Measurements from ENCODE around the gene AKAP1. TPM values are rescaled to one million over a fixed set of nuclear protein-coding genes. Genes with fewer than 3 reads are reported as not detected.

AKAP1 gene
- total RNA-seq, 2 donors from 2014 or later = 128 to 139 TPM

DNA sequence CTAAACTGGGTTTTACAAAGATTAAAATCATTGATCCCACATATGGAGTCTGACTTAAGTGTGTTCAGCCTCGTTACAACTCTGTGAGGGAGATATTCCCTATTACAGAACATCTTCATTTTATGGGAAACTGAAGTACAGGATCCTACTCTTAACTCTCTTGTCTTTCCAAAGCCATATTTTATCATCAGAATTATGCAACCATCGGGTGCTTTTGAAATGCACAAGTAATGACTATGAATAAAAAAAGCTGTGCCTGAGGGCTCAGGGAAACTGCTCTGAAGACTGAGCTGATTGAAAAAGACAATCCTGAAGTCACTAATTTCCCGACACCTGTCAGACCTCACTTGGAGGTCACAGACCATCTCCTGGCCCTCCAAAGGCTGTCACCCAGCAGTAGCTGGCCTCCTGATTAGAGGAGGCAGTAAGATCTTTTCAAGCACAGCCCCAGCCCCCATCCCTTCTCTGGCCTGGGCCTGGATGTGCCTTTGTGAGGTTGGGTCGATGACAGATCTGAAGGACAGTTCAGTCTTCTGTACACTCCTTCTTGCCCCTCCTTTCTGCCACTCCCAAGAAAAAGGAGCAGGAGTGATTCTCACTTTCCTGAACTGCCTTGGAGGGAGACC lies 5.6 kb downstream of the AKAP1 start:
- H3K36me3 ChIP-seq = no peaks in the 10 kb centered on the region
- intact Hi-C loops (cut with DNase I) = no loop called here
- no peaks in the 10 kb centered on the region for H3K9me3 ChIP-seq
- peaks cover 15% of the 10 kb centered on the region for H3K4me1 ChIP-seq
- TF ChIP-seq, protein P1, sequence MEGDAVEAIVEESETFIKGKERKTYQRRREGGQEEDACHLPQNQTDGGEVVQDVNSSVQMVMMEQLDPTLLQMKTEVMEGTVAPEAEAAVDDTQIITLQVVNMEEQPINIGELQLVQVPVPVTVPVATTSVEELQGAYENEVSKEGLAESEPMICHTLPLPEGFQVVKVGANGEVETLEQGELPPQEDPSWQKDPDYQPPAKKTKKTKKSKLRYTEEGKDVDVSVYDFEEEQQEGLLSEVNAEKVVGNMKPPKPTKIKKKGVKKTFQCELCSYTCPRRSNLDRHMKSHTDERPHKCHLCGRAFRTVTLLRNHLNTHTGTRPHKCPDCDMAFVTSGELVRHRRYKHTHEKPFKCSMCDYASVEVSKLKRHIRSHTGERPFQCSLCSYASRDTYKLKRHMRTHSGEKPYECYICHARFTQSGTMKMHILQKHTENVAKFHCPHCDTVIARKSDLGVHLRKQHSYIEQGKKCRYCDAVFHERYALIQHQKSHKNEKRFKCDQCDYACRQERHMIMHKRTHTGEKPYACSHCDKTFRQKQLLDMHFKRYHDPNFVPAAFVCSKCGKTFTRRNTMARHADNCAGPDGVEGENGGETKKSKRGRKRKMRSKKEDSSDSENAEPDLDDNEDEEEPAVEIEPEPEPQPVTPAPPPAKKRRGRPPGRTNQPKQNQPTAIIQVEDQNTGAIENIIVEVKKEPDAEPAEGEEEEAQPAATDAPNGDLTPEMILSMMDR (IDR thresholded peaks at IDR 0.05) = no peak
- no peak overlapping the region for H3K4me3 ChIP-seq
- H3K27ac ChIP-seq = peak overlapping the region; percentile 58
- peak overlapping the region in 1 of 2 donors; percentile 58 for H3K9ac ChIP-seq (ENCODE audit: low read depth in 2 of 2, low read length in 2 of 2)
- H3K27me3 ChIP-seq = no peaks in the 10 kb centered on the region
- DNase-seq = no peak

DNA sequence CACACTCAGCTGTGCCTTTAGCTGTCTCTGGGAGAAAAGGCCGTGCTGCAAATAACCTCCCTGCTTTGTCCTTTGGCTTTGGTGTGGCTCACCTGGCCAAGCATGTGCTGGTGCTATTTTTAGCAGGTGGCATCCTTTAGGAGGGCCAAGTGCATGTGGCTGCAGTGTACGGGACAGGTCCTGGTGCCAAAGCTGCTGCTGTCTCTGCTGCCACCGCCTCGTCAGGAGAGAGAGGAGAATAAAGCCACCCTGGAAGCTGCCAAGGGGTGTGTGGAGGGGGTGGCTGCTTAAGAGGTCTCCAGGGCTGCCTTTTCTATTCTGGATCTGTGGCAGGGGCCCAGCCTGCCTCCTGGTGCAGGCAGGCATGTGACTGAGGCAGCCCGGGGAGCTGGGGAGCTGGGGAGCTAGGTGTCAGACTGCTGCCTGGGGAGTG lies 6.2 kb downstream of the AKAP1 start:
- Histone ChIP-seq H3K4me1 (peaks cover 15% of the 10 kb centered on the region), H3K36me3 (no peaks in the 10 kb centered on the region), H3K27me3 (no peaks in the 10 kb centered on the region), H3K9me3 (no peaks in the 10 kb centered on the region), H3K27ac (peak overlapping the region; percentile 58), H3K4me3 (no peak overlapping the region), H3K9ac (ENCODE audit: low read depth in 2 of 2, low read length in 2 of 2) (peak overlapping the region in 1 of 2 donors; percentile 58)
- intact Hi-C loops (cut with DNase I) = no loop called here
- no peak for DNase-seq
- TF ChIP-seq, protein P1 (IDR thresholded peaks at IDR 0.05) = no peak

DNA sequence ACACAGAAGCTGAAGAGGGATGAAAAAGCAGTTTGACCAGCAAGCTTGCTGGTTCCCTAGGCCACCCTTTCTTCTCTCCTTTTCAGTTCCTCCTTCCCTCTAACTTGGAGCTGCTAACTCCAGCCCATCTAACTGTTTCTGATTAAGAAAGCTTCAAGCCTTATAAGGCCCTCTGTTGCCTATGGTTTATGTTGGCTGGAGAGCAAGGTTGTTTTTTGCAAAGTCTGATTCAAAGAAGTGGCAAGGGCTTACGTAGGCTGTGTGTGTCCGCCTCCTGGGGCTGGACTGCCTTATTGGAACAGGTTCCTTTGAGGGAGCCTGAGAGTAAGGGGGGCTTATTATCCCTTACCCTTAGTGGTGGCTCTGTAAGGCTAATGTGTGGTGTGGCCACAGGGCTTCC lies 7.1 kb downstream of the AKAP1 start:
- H3K27me3 ChIP-seq = no peaks in the 10 kb centered on the region
- peaks cover 19% of the 10 kb centered on the region for H3K4me1 ChIP-seq
- TF ChIP-seq, protein P1 (IDR thresholded peaks at IDR 0.05) = no peak
- DNase-seq = no peak
- H3K9me3 ChIP-seq = no peaks in the 10 kb centered on the region
- no peak overlapping the region for H3K9ac ChIP-seq (ENCODE audit: low read depth in 2 of 2, low read length in 2 of 2)
- intact Hi-C loops (cut with DNase I) = no loop called here
- peak overlapping the region; percentile 58 for H3K27ac ChIP-seq
- H3K36me3 ChIP-seq = no peaks in the 10 kb centered on the region
- no peak overlapping the region for H3K4me3 ChIP-seq

DNA sequence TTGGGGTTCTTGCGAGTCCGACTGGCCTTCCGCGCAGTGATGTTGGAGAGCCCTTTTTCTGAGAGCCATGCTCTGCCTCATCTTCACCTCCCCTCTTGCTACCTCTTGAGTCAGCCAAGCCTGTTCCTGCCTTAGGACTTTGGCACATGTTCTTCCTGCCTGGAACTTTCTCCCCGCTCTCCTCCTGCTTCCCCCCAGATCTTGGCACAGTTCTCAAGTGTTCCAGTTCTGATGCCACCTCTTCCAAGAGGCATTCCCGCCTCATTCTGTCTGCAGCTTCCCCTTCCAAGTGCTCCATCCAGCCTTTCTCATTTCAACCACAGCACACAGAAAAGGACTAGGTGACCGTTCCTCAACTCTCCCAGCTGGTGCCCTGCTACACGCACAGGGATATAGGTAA lies 7.7 kb downstream of the AKAP1 start:
- intact Hi-C loops (cut with DNase I) = no loop called here
- TF ChIP-seq, protein P1 (IDR thresholded peaks at IDR 0.05) = no peak
- Histone ChIP-seq H3K4me1 (peaks cover 13% of the 10 kb centered on the region), H3K4me3 (no peak overlapping the region), H3K36me3 (no peaks in the 10 kb centered on the region), H3K9me3 (no peaks in the 10 kb centered on the region), H3K9ac (ENCODE audit: low read depth in 2 of 2, low read length in 2 of 2) (no peak overlapping the region), H3K27ac (no peak overlapping the region), H3K27me3 (no peaks in the 10 kb centered on the region)
- no peak for DNase-seq

DNA sequence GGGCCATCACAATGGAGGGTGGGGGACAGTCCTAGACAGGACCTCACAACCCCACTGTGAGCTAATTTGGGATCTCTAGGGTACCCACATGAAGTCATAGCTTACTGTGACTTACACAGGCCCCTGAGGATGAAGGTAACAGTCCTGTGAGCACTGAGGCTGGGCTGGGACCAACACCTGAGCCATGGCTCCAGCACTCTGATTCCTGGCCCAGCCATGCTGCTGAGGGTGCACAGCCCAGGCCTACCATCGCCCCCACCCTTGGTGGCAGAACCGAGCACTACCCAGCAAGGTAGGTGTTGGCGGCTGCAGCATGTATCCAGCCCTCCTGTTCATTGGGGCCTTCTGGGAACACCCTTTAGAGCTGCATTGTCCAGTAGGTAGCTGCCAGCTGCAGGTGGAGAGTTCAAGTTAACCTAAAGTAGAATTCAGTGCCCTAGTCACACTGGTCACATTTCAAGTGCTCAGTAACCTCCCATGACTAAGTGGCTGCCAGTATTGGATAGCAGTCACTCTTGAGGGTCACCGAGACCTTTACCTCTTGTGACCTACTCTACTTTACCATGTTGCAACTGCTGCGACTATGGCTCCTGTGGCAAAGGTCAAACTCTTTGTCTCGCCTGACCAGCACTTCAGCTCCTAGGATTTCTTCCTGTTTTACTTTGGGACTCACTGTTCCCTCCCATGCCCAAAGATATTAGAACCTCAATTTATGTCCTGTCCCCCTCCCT lies 11.6 kb downstream of the AKAP1 start:
- peaks cover 3% of the 10 kb centered on the region for H3K4me1 ChIP-seq
- intact Hi-C loops (cut with DNase I) = no loop called here
- DNase-seq = no peak
- H3K9ac ChIP-seq (ENCODE audit: low read depth in 2 of 2, low read length in 2 of 2) = no peak overlapping the region
- TF ChIP-seq, protein P1 (IDR thresholded peaks at IDR 0.05) = no peak
- no peaks in the 10 kb centered on the region for H3K27me3 ChIP-seq
- no peaks in the 10 kb centered on the region for H3K9me3 ChIP-seq
- H3K27ac ChIP-seq = no peak overlapping the region
- no peaks in the 10 kb centered on the region for H3K36me3 ChIP-seq
- H3K4me3 ChIP-seq = no peak overlapping the region
